Right lobe of liver (tissue), 6 donors: Measurements from ENCODE around the gene C15orf62. TPM values are rescaled to one million over a fixed set of nuclear protein-coding genes. Genes with fewer than 3 reads are reported as not detected.

Experiments
- ATAC-seq, 4 donors: fragments of 200-7000 bp; cut with Tn5 transposase; one replicate each; pipeline ENCODE4 v1.9.1; 2020; ENCODE audit warnings: mild to moderate bottlenecking in 4 of 4, moderate library complexity in 4 of 4
- DNase-seq, 3 donors: peaks; one replicate each; pipeline ENCODE4 v3.0.0-alpha.2; 2020
- H3K27ac ChIP-seq, 3 donors: fragments of 200-600 bp; one replicate each; pipeline ENCODE4 v1.8.0; 2022
- H3K27me3 ChIP-seq, 2 donors: fragments of 200-600 bp; one replicate each; pipeline ENCODE4 v1.8.0; 2022
- H3K36me3 ChIP-seq, 4 donors: fragments of 200-600 bp; sonication (generic) in 1 of 4; one replicate each; pipeline versions ENCODE4 v1.5.1 to v1.8.0; 2017 to 2022; ENCODE audit warnings: control low read depth in 1 of 4
- H3K4me1 ChIP-seq, 4 donors: fragments of 200-600 bp; sonication (generic) in 1 of 4; one replicate each; pipeline versions ENCODE4 v1.5.1 to v1.8.0; 2017 to 2022; ENCODE audit warnings: control low read depth in 1 of 4
- H3K4me3 ChIP-seq, 3 donors: fragments of 200-600 bp; one replicate each; pipeline ENCODE4 v1.8.0; 2022
- H3K9me3 ChIP-seq, 4 donors: fragments of 200-600 bp; sonication (generic) in 1 of 4; one replicate each; pipeline versions ENCODE4 v1.5.1 to v1.8.0; 2017 to 2022; ENCODE audit warnings: control low read depth in 1 of 4
- CTCF ChIP-seq, 4 donors: fragments of 200-600 bp in 3 of 4; fragments of 450-650 bp in 1 of 4; IDR thresholded peaks; one replicate each; pipeline versions ENCODE4 v1.5.1 to v1.8.0; 2016 to 2022; ENCODE audit warnings: antibody characterized with exemption in 4 of 4, mild to moderate bottlenecking in 2 of 4
- POLR2A ChIP-seq: fragments of 450-650 bp; IDR thresholded peaks from one replicate; pipeline ENCODE4 v1.6.1; 2017; ENCODE audit warnings: antibody characterized with exemption, mild to moderate bottlenecking
- WGBS: methylation state at CpG from one replicate; pipeline ENCODE4 v1.1.6; 2018; ENCODE audit warnings: low coverage, low lambda C conversion rate; ENCODE audit not compliant: insufficient coverage; ENCODE audit errors: missing lambda C conversion rate; 5-methylcytosine and 5-hydroxymethylcytosine counted together
- intact Hi-C, 2 donors: fragments of 100-400 bp; cut with DNase I; formaldehyde crosslinking; loops; one replicate each; pipeline versions ENCODE4 v1.11.2 to v1.14.1; 2022
- total RNA-seq, 6 experiments: library from RNA; depleted of rRNA in 2 of 6; stranded (reverse); fragments of >200 nt in 2 of 6; fragmentation: NEBNext Ultra II Directional in 3 of 6; extraction: Animal tissue kit (Norgen Biotek cat#: 25700) in 3 of 6; gene quantifications; one replicate each; pipeline versions ENCODE4 v1.1.0 to v1.2.4, GENCODE V29; 2016 to 2023
- donor health status: DM: no; HTN: yes; CAD: no.
- donor health status: DM: no; HTN: no; CAD: no.
- donor health status: DM: no; HTN: no; CAD: no.
- donor health status: DM: no; HTN: yes; CAD: no.
- donor health status: DM: no; HTN: yes; CAD: no.

The C15orf62 gene
- total RNA-seq, 6 experiments from 2014 or later = 0.51 to 1.6 (median 0.83) TPM

- no peak for DNase-seq
- intact Hi-C loops = no loop called here
These were observed 454 bp downstream of the C15orf62 start for GRCh38 chr15:40770147-40770721.

GRCh38 chr15:40771242-40771641 is 1.5 kb downstream of the C15orf62 start:
- peaks cover 0 to 43% (median 17%) of the 10 kb centered on the region in 4 donors for H3K4me1 ChIP-seq
- H3K4me3 ChIP-seq = no peak overlapping the region
- ATAC-seq (peak; percentile 81 to 92 (median 86)), DNase-seq (peak; percentile 74 to 92 (median 89))
- 45% methylated on average over 2 of the region's 5 CpGs for WGBS
- H3K9me3 ChIP-seq = no peaks in the 10 kb centered on the region
- intact Hi-C loops = no loop called here
- peak overlapping the region; percentile 7 to 71 (median 69) for H3K27ac ChIP-seq
- H3K27me3 ChIP-seq = no peaks in the 10 kb centered on the region
- no peak for TF ChIP-seq POLR2A
- no peak for TF ChIP-seq CTCF (IDR thresholded peaks at IDR 0.05)
- peaks cover 0 to 51% (median 14%) of the 10 kb centered on the region in 4 donors for H3K36me3 ChIP-seq

More at GRCh38 chr15:40770147-40770721, 454 bp downstream of the C15orf62 start:
- TF ChIP-seq POLR2A (no peak), CTCF (IDR thresholded peaks at IDR 0.05) (no peak)
- no peaks in the 10 kb centered on the region for H3K9me3 ChIP-seq
- peaks cover 0 to 41% (median 13%) of the 10 kb centered on the region in 4 donors for H3K36me3 ChIP-seq
- no peak for ATAC-seq
- peak overlapping the region; percentile 7 to 71 (median 69) for H3K27ac ChIP-seq
- 94% methylated on average over 3 of the region's 17 CpGs for WGBS
- peaks cover 0 to 45% (median 14%) of the 10 kb centered on the region in 4 donors for H3K4me1 ChIP-seq
- H3K4me3 ChIP-seq = no peak overlapping the region
- no peaks in the 10 kb centered on the region for H3K27me3 ChIP-seq

GRCh38 chr15:40772014-40772413 is 2.2 kb downstream of the C15orf62 start:
- Histone ChIP-seq H3K27me3 (no peaks in the 10 kb centered on the region), H3K4me3 (no peak overlapping the region), H3K4me1 (peaks cover 0 to 45% (median 20%) of the 10 kb centered on the region in 4 donors), H3K36me3 (peaks cover 0 to 46% (median 14%) of the 10 kb centered on the region in 4 donors), H3K27ac (peak overlapping the region in 2 of 3 donors; percentile 69 to 71), H3K9me3 (no peaks in the 10 kb centered on the region)
- no peak for TF ChIP-seq POLR2A
- peak in 1 of 3 donors; percentile 48 for DNase-seq
- no peak for ATAC-seq
- intact Hi-C loops = no loop called here
- 92% methylated on average over 7 of the region's 13 CpGs for WGBS

GRCh38 chr15:40773496-40773895 is 3.7 kb downstream of the C15orf62 start:
- no peaks in the 10 kb centered on the region for H3K9me3 ChIP-seq
- intact Hi-C loops = no loop called here
- H3K27ac ChIP-seq = no peak overlapping the region
- no peak for ATAC-seq
- H3K4me3 ChIP-seq = no peak overlapping the region
- no peaks in the 10 kb centered on the region for H3K27me3 ChIP-seq
- TF ChIP-seq POLR2A (no peak), CTCF (IDR thresholded peaks at IDR 0.05) (no peak)
- peaks cover 0 to 50% (median 21%) of the 10 kb centered on the region in 4 donors for H3K4me1 ChIP-seq
- peaks cover 0 to 43% (median 9%) of the 10 kb centered on the region in 4 donors for H3K36me3 ChIP-seq
- peak in 1 of 3 donors; percentile 32 for DNase-seq
- 67% methylated on average over 1 of the region's 8 CpGs for WGBS

- H3K36me3 ChIP-seq = peaks cover 0 to 47% (median 10%) of the 10 kb centered on the region in 4 donors
- H3K4me3 ChIP-seq = no peak overlapping the region
- H3K27ac ChIP-seq = no peak overlapping the region
- peaks cover 0 to 50% (median 21%) of the 10 kb centered on the region in 4 donors for H3K4me1 ChIP-seq
- TF ChIP-seq POLR2A = no peak
- no peak for TF ChIP-seq CTCF (IDR thresholded peaks at IDR 0.05)
- no peaks in the 10 kb centered on the region for H3K27me3 ChIP-seq
- H3K9me3 ChIP-seq = no peaks in the 10 kb centered on the region
- WGBS = no CpG with 5 or more reads among the region's 6 CpGs
- DNase-seq = peak in 1 of 3 donors; percentile 22
- ATAC-seq = no peak
- intact Hi-C loops = no loop called here
These were observed 4.1 kb downstream of the C15orf62 start for GRCh38 chr15:40773902-40774301.
